HG03097 (cell line): ENCODE results near the gene KRT33A.
A peak's percentile ranks its signal among the peaks of the same experiment; 100 is the strongest.

Source experiments
- ATAC-seq: cut with Tn5 transposase; IDR thresholded peaks from one replicate; pipeline ENCODE4 v1.9.1; 2021; ENCODE audit not compliant: unreplicated experiment, low FRiP score

The KRT33A gene

DNA sequence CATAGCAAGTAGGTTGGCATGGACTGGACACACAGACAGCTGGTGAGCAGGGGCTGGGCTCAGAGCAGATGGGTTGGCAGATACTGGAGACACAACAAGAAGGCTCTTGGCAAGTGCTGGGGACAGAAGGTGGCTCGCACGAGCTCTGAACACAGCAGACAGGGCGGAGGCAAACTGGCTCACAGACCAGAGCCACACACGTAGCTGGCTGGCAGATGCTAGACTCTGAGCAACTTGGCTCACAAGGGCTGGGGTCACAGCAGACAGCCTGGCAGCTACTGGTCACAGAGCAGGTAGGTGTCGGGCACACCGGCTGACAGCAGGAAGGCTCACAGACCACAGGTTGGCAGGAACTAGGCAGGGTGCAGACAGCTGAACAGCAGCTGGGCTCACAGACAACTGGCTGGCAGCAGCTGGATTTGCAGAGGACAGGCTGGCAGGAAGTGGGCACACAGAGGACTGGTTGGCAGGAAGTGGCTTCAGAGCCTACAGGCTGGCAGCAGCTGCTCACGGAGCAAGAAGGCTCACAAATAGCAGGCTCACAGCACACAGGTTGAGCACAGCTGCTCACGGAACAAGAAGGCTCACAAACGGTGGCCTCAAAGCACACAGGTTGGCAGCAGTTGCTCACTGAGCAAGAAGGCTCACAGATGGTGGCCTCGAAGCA, 42.2 kb downstream of the KRT33A start:
- peak; percentile 72 for ATAC-seq

GRCh38 chr17:41307647-41308046, 43.0 kb downstream of the KRT33A start:
- no peak for ATAC-seq

- no peak for ATAC-seq
Measured at GRCh38 chr17:41304091-41304490, 46.5 kb downstream of the KRT33A start.

GRCh38 chr17:41302981-41303380, 47.6 kb downstream of the KRT33A start:
- no peak for ATAC-seq

GRCh38 chr17:41301916-41302901, 48.4 kb downstream of the KRT33A start, which contains the start of gene KRTAP29-1:
KRTAP29-1 (minus strand) TSS chr17:41302851; CDS start chr17:41302851, 0 bp downstream.
- ATAC-seq: no peak

- no peak for ATAC-seq
Measured at GRCh38 chr17:41301204-41301790, 49.3 kb downstream of the KRT33A start.

- ATAC-seq: no peak
Measured at GRCh38 chr17:41298458-41299135, 52.0 kb downstream of the KRT33A start.

GRCh38 chr17:41296846-41297245, 53.8 kb downstream of the KRT33A start:
- no peak for ATAC-seq
